ENCODE results near the gene PARP3.

The PARP3 gene

GRCh38 chr3:51949121-51949520 is 7.0 kb downstream of the PARP3 start:
- no peaks in the 10 kb centered on the region for H3K9me3 ChIP-seq (ENCODE audit: control extremely low read depth in 1 of 5, control insufficient read depth in 4 of 5, insufficient read depth in 2 of 5, low read depth in 1 of 5, low read length in 4 of 5)
- 100% methylated on average over 5 of the region's 5 CpGs for WGBS (ENCODE audit: insufficient coverage)
- peaks cover 0 to 6% (median 0%) of the 10 kb centered on the region in 5 experiments for H3K27me3 ChIP-seq (replicated peaks in 2 of 5; ENCODE audit: control insufficient read depth in 4 of 5, insufficient read depth in 5 of 5, low read length in 4 of 5)
- POLR2A ChIA-PET = no interaction called here
- no peak overlapping the region for H3K27ac ChIP-seq (ENCODE audit: insufficient read depth in 1 of 2, low read depth in 1 of 2, low read length in 2 of 2, poor library complexity in 1 of 2, severe bottlenecking in 2 of 2)
- peaks cover 0 to 11% (median 0%) of the 10 kb centered on the region in 4 experiments for H3K36me3 ChIP-seq (ENCODE audit: control insufficient read depth in 4 of 4, insufficient read depth in 4 of 4, low read length in 3 of 4)
- H3K4me1 ChIP-seq (ENCODE audit: control extremely low read depth in 1 of 4, control insufficient read depth in 4 of 4, insufficient read depth in 4 of 4, low read length in 3 of 4) = no peaks in the 10 kb centered on the region
- H3K4me3 ChIP-seq (ENCODE audit: control insufficient read depth in 1 of 7, extremely low read depth in 1 of 7, insufficient read depth in 4 of 7, low read depth in 2 of 7, low read length in 6 of 7) = no peak overlapping the region
- CTCF ChIA-PET = no interaction called here
- no peak for DNase-seq

DNA sequence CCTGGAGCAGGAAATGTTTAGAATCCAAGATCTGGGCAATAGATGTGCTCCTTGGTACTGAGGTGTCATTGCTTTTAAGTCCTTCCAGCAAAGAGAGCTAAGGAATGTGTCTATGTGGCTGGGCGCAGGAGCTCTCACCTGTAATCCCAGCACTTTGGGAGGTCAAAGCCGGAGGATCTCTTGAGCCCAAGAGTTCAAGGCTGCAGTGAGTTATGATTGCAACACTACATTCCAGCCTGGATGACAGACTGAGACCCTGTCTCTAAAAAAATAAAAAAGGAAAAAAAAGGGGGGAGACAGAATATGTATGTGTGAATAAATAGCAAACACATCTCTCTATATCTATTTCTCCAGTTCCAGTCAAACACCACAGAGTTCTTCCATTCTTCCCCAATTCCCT is 8.7 kb downstream of the PARP3 start:
- Histone ChIP-seq H3K4me3 (ENCODE audit: control insufficient read depth in 1 of 7, extremely low read depth in 1 of 7, insufficient read depth in 4 of 7, low read depth in 2 of 7, low read length in 6 of 7) (no peak overlapping the region), H3K36me3 (ENCODE audit: control insufficient read depth in 4 of 4, insufficient read depth in 4 of 4, low read length in 3 of 4) (peaks cover 0 to 6% (median 0%) of the 10 kb centered on the region in 4 experiments), H3K9me3 (ENCODE audit: control extremely low read depth in 1 of 5, control insufficient read depth in 4 of 5, insufficient read depth in 2 of 5, low read depth in 1 of 5, low read length in 4 of 5) (peaks cover 0 to 6% (median 0%) of the 10 kb centered on the region in 5 experiments), H3K27ac (ENCODE audit: insufficient read depth in 1 of 2, low read depth in 1 of 2, low read length in 2 of 2, poor library complexity in 1 of 2, severe bottlenecking in 2 of 2) (no peak overlapping the region), H3K4me1 (ENCODE audit: control extremely low read depth in 1 of 4, control insufficient read depth in 4 of 4, insufficient read depth in 4 of 4, low read length in 3 of 4) (peaks cover 0 to 7% (median 4%) of the 10 kb centered on the region in 4 experiments), H3K27me3 (replicated peaks in 2 of 5; ENCODE audit: control insufficient read depth in 4 of 5, insufficient read depth in 5 of 5, low read length in 4 of 5) (peaks cover 0 to 20% (median 12%) of the 10 kb centered on the region in 5 experiments)
- ChIA-PET POLR2A (interaction anchor here (0.7 kb wide), 1 partner anchor 23 kb away, joined by 3 read pairs; no protein-coding TSS in a partner anchor), CTCF (interaction anchor here (0.6 to 4.5 kb wide), 3 partner anchors 8 to 311 kb away, joined by 3 to 23 read pairs (median 9); partner anchors contain the start of genes ABHD14A, ABHD14B and PARP3)
- no peak for DNase-seq
- 100% methylated on average over 1 of the region's 2 CpGs for WGBS (ENCODE audit: insufficient coverage)

- Histone ChIP-seq H3K4me3 (ENCODE audit: control insufficient read depth in 1 of 7, extremely low read depth in 1 of 7, insufficient read depth in 4 of 7, low read depth in 2 of 7, low read length in 6 of 7) (no peak overlapping the region), H3K36me3 (ENCODE audit: control insufficient read depth in 4 of 4, insufficient read depth in 4 of 4, low read length in 3 of 4) (no peaks in the 10 kb centered on the region), H3K9me3 (ENCODE audit: control extremely low read depth in 1 of 5, control insufficient read depth in 4 of 5, insufficient read depth in 2 of 5, low read depth in 1 of 5, low read length in 4 of 5) (peaks cover 0 to 6% (median 0%) of the 10 kb centered on the region in 5 experiments), H3K27ac (ENCODE audit: insufficient read depth in 1 of 2, low read depth in 1 of 2, low read length in 2 of 2, poor library complexity in 1 of 2, severe bottlenecking in 2 of 2) (no peak overlapping the region), H3K4me1 (ENCODE audit: control extremely low read depth in 1 of 4, control insufficient read depth in 4 of 4, insufficient read depth in 4 of 4, low read length in 3 of 4) (peaks cover 0 to 24% (median 19%) of the 10 kb centered on the region in 4 experiments), H3K27me3 (replicated peaks in 2 of 5; ENCODE audit: control insufficient read depth in 4 of 5, insufficient read depth in 5 of 5, low read length in 4 of 5) (peaks cover 0 to 26% (median 24%) of the 10 kb centered on the region in 5 experiments)
- POLR2A ChIA-PET = no interaction called here
- DNase-seq = no peak
- WGBS (ENCODE audit: insufficient coverage) = no CpG with 5 or more reads among the region's 3 CpGs
- CTCF ChIA-PET = interaction anchor here (1.1 to 4.5 kb wide), 5 partner anchors 9 to 569 kb away, joined by 3 to 27 read pairs (median 3); partner anchors contain the start of genes ABHD14A, ABHD14B, MANF and PARP3
Measured at GRCh38 chr3:51953445-51953844, 11.3 kb downstream of the PARP3 start.

DNA sequence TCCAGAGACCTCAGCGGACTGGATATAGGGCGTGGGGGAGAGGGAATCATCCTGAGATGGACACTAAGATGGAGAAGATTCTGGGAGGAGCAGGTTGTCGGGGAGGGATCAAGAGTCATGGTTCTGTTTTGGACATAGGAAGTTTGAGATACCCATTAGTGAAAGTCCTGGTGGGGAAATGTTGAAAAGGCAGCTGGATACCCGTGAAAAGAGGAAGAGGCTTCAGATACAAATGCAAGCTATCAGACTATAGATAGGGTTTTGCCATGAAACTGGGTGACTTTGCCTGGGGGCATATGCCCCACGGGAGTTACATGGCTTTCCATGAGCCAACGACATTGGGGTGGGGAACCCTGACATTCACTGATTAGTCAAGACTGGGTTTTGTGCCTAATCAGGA is 11.9 kb downstream of the PARP3 start:
- Histone ChIP-seq H3K36me3 (ENCODE audit: control insufficient read depth in 4 of 4, insufficient read depth in 4 of 4, low read length in 3 of 4) (no peaks in the 10 kb centered on the region), H3K9me3 (ENCODE audit: control extremely low read depth in 1 of 5, control insufficient read depth in 4 of 5, insufficient read depth in 2 of 5, low read depth in 1 of 5, low read length in 4 of 5) (peaks cover 0 to 6% (median 0%) of the 10 kb centered on the region in 5 experiments), H3K27ac (ENCODE audit: insufficient read depth in 1 of 2, low read depth in 1 of 2, low read length in 2 of 2, poor library complexity in 1 of 2, severe bottlenecking in 2 of 2) (no peak overlapping the region), H3K27me3 (replicated peaks in 2 of 5; ENCODE audit: control insufficient read depth in 4 of 5, insufficient read depth in 5 of 5, low read length in 4 of 5) (peaks cover 0 to 26% (median 24%) of the 10 kb centered on the region in 5 experiments), H3K4me3 (ENCODE audit: control insufficient read depth in 1 of 7, extremely low read depth in 1 of 7, insufficient read depth in 4 of 7, low read depth in 2 of 7, low read length in 6 of 7) (no peak overlapping the region), H3K4me1 (ENCODE audit: control extremely low read depth in 1 of 4, control insufficient read depth in 4 of 4, insufficient read depth in 4 of 4, low read length in 3 of 4) (peaks cover 0 to 24% (median 19%) of the 10 kb centered on the region in 4 experiments)
- 62% methylated on average over 6 of the region's 6 CpGs for WGBS (ENCODE audit: insufficient coverage)
- POLR2A ChIA-PET = no interaction called here
- DNase-seq = peak in 2 of 3 donors; percentile 50 to 60
- CTCF ChIA-PET = interaction anchor here (1.2 to 4.5 kb wide), 6 partner anchors 8 to 569 kb away, joined by 3 to 27 read pairs (median 4); partner anchors contain the start of genes ABHD14A, ABHD14B, MANF and PARP3

DNA sequence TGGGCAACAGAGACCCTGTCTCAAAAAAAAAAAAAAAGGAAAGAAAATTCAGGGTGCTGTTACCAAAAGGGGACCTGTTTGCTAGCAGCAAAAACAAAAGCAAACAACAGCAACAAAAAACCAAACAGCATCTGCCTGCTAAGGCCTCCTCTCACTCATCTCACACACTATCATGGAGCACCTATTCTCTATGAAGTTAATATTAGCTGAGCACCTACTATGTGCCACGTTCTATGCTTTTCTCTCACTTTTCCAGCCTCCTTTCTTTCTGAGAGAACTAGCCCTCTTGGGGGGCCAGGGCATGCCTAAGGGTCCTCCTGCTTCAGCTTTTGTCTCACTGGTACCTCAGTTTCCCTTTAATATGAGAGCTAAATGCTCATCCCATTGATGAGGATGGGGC is 12.6 kb downstream of the PARP3 start:
- Histone ChIP-seq H3K9me3 (ENCODE audit: control extremely low read depth in 1 of 5, control insufficient read depth in 4 of 5, insufficient read depth in 2 of 5, low read depth in 1 of 5, low read length in 4 of 5) (peaks cover 0 to 6% (median 0%) of the 10 kb centered on the region in 5 experiments), H3K27ac (ENCODE audit: insufficient read depth in 1 of 2, low read depth in 1 of 2, low read length in 2 of 2, poor library complexity in 1 of 2, severe bottlenecking in 2 of 2) (no peak overlapping the region), H3K4me3 (ENCODE audit: control insufficient read depth in 1 of 7, extremely low read depth in 1 of 7, insufficient read depth in 4 of 7, low read depth in 2 of 7, low read length in 6 of 7) (no peak overlapping the region), H3K36me3 (ENCODE audit: control insufficient read depth in 4 of 4, insufficient read depth in 4 of 4, low read length in 3 of 4) (no peaks in the 10 kb centered on the region), H3K27me3 (replicated peaks in 2 of 5; ENCODE audit: control insufficient read depth in 4 of 5, insufficient read depth in 5 of 5, low read length in 4 of 5) (peaks cover 0 to 28% (median 24%) of the 10 kb centered on the region in 5 experiments), H3K4me1 (ENCODE audit: control extremely low read depth in 1 of 4, control insufficient read depth in 4 of 4, insufficient read depth in 4 of 4, low read length in 3 of 4) (peaks cover 0 to 24% (median 19%) of the 10 kb centered on the region in 4 experiments)
- WGBS (ENCODE audit: insufficient coverage) = 100% methylated on average over 1 of the region's 1 CpG
- DNase-seq = no peak
- CTCF ChIA-PET = interaction anchor here (1.1 to 4.5 kb wide), 7 partner anchors 8 to 570 kb away, joined by 3 to 27 read pairs (median 4); partner anchors contain the start of genes ABHD14A, ABHD14B, MANF and PARP3
- POLR2A ChIA-PET = no interaction called here

GRCh38 chr3:51955175-51955892 is 13.2 kb downstream of the PARP3 start, which contains the start of gene GPR62:
Gene GPR62, plus strand, starts transcription at chr3:51955381. Its CDS starts 272 bp downstream, at chr3:51955653.
- Histone ChIP-seq H3K27ac (ENCODE audit: insufficient read depth in 1 of 2, low read depth in 1 of 2, low read length in 2 of 2, poor library complexity in 1 of 2, severe bottlenecking in 2 of 2) (no peak within 1 kb of the TSS), H3K4me3 (ENCODE audit: control insufficient read depth in 1 of 7, extremely low read depth in 1 of 7, insufficient read depth in 4 of 7, low read depth in 2 of 7, low read length in 6 of 7) (peak within 1 kb of the TSS; percentile 19 to 69 (median 56)), H3K9me3 (ENCODE audit: control extremely low read depth in 1 of 5, control insufficient read depth in 4 of 5, insufficient read depth in 2 of 5, low read depth in 1 of 5, low read length in 4 of 5) (peaks cover 0 to 6% (median 0%) of the 10 kb centered on the region in 5 experiments), H3K36me3 (ENCODE audit: control insufficient read depth in 4 of 4, insufficient read depth in 4 of 4, low read length in 3 of 4) (no peaks in the 10 kb centered on the region), H3K4me1 (ENCODE audit: control extremely low read depth in 1 of 4, control insufficient read depth in 4 of 4, insufficient read depth in 4 of 4, low read length in 3 of 4) (peaks cover 0 to 24% (median 19%) of the 10 kb centered on the region in 4 experiments), H3K27me3 (replicated peaks in 2 of 5; ENCODE audit: control insufficient read depth in 4 of 5, insufficient read depth in 5 of 5, low read length in 4 of 5) (peaks cover 0 to 28% (median 24%) of the 10 kb centered on the region in 5 experiments)
- 37% methylated on average over 31 of the region's 33 CpGs for WGBS (ENCODE audit: insufficient coverage)
- peak in 1 of 3 donors; percentile 28 for DNase-seq
- ChIA-PET POLR2A (no interaction called here), CTCF (interaction anchor here (1.1 to 3.0 kb wide), 4 partner anchors 11 to 36 kb away, joined by 3 to 27 read pairs (median 4); partner anchors contain the start of gene PARP3)

Measured in common myeloid progenitor, CD34-positive (primary cell).